GM12865 (cell line): ENCODE results near the gene NPLOC4.
A peak's percentile ranks its signal among the peaks of the same experiment; 100 is the strongest.

Experiments
- DNase-seq: peaks from one replicate; pipeline ENCODE4 v3.0.0; 2010; ENCODE audit warnings: low read depth
- H3K4me3 ChIP-seq: 2 replicates; pipeline ENCODE4 v1.5.1; 2011; ENCODE audit warnings: mild to moderate bottlenecking, low read depth, low read length, control low read depth
- CTCF ChIP-seq: IDR thresholded peaks from 2 replicates; pipeline ENCODE4 v1.5.1; 2011; ENCODE audit warnings: low read length, control low read depth, low read depth, inconsistent platforms; ENCODE audit not compliant: insufficient read depth; ENCODE audit errors: missing control alignments

NPLOC4 gene

DNA sequence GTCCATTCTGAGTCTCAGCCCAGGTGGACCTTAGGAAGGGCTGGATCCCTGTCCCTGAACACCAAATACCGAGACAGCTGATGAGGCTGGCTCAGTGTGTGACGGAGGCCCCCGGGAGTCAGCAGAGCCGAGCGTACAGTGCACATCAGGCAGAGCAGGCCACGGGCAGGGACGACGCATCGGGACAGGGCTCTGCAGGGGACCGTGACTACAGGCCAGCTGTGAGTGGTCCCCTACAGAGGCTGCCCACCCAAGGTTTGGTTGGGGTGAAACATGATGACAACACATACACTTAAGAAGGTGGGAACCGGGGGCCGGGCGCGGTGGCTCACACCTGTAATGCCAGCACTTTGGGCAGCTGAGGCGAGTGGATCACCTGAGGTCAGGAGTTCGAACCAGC is 36.0 kb upstream of the NPLOC4 start:
- no peak for DNase-seq
- no peak for TF ChIP-seq CTCF
- no peak overlapping the region for H3K4me3 ChIP-seq

- H3K4me3 ChIP-seq: no peak overlapping the region
- TF ChIP-seq CTCF: no peak
- no peak for DNase-seq
Observed at GRCh38 chr17:81672504-81672903, 35.6 kb upstream of the NPLOC4 start.

DNA sequence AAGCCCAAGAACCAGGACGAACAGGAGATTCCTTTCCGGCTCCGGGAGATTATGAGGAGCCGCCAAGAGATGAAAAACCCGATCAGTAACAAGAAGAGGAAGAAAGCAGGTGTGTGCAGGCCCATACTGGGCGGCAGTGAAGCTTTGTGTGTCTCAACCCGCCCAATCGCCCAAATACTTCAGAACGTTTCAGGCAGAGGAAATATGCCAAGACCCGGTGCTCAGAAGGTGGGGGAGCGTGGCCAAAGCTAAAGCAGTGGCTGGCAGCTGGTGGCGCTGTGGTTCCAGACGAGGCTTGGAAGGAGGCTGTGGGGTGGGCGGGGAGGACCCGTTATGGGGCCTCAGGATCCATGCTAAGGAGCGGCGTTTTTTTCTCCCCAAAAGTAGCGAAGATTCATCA is 30.8 kb upstream of the NPLOC4 start:
- no peak for TF ChIP-seq CTCF
- no peak for DNase-seq
- H3K4me3 ChIP-seq: peak overlapping the region; percentile 43

GRCh38 chr17:81666342-81667191 is 29.7 kb upstream of the NPLOC4 start, which contains the start of the genes CCDC137 and OXLD1:
CCDC137 (plus strand) TSS chr17:81666737; CDS start chr17:81666767, 30 bp downstream.
OXLD1 (minus strand) TSS chr17:81666605; CDS start chr17:81666577, 28 bp downstream.
- H3K4me3 ChIP-seq: peak within 1 kb of the TSS; percentile 99
- TF ChIP-seq CTCF: no peak

GRCh38 chr17:81666092-81666341 is 29.1 kb upstream of the NPLOC4 start:
- H3K4me3 ChIP-seq: peak overlapping the region; percentile 99
- TF ChIP-seq CTCF: no peak
- DNase-seq: no peak

More at GRCh38 chr17:81666342-81667191, 29.7 kb upstream of the NPLOC4 start, which contains the start of the genes CCDC137 and OXLD1:
- DNase-seq: peak; percentile 98

DNA sequence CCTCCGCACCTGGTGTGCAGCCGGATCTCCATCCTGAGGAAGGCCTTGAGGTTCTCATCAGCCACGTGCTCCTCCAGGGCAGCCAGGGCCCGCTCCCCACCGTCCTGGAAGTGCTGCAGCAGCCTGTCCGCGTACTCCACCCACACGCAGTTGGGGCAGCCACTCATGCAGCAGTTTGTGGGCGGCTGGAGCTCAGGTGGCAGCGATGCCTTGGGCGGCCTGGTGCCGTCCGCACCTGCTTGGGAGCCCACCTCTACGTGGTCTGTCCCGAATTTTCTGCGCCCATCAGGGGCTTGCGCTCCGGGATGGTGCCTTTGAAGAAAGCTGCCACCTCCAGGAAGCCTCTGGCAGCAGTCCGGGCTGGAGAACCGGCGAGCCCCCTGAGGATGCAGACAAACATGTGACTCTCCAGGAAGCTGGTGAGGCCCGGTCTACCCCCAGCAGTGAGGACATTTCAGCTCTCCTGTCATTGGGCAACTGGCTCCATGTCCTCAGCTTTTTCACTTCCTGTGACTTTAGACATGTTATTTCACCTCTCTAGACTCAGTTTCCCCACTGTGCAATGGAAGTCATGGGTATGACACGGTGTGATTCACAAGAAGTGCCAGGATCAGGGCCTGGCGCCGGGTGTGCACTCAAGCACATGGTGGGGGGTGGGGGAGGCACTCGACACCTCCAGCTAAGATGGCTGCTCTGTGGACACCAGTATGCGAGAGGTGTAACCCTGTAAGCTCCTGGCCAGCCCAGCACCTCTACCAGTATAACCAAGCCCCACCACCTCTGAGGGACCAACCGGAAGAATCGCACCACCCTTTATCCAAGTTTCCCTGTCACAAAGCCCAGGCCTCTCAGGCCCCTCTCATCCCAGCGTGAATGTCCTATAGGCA is 28.5 kb upstream of the NPLOC4 start:
- DNase-seq: peak; percentile 82
- no peak for TF ChIP-seq CTCF
- peak overlapping the region; percentile 99 for H3K4me3 ChIP-seq
